AG04449 (cell line): ENCODE measurements around the gene RNF14.
A peak's percentile ranks its signal among the peaks of the same experiment; 100 is the strongest.

ENCODE experiments used
- CTCF ChIA-PET: fragments of 350-600 bp; formaldehyde crosslinking; extraction: SDS; loops from one replicate; lab custom pipeline; 2021; ENCODE audit warnings: antibody characterized with exemption; lab: Yijun Ruan, JAX
- POLR2A ChIA-PET: fragments of 400-600, 350-600 bp; formaldehyde crosslinking; extraction: SDS; loops from one replicate; lab custom pipeline; 2020; ENCODE audit warnings: antibody characterized with exemption, inconsistent platforms; lab: Yijun Ruan, JAX
- DNase-seq: peaks from one replicate; pipeline ENCODE4 v3.0.0-alpha.2; 2010; ENCODE audit warnings: low read depth, low spot score
- H3K4me3 ChIP-seq: 2 replicates; pipeline ENCODE4 v1.5.1; 2011; ENCODE audit warnings: low read depth, mild to moderate bottlenecking, control low read depth, low read length
- TF ChIP-seq, protein P1 (sequence below): IDR thresholded peaks from one replicate; pipeline ENCODE4 v1.5.1; 2011; ENCODE audit warnings: mild to moderate bottlenecking, moderate library complexity, low read length, control low read depth, inconsistent platforms; ENCODE audit not compliant: insufficient read depth; ENCODE audit errors: missing control alignments

The RNF14 gene

DNA sequence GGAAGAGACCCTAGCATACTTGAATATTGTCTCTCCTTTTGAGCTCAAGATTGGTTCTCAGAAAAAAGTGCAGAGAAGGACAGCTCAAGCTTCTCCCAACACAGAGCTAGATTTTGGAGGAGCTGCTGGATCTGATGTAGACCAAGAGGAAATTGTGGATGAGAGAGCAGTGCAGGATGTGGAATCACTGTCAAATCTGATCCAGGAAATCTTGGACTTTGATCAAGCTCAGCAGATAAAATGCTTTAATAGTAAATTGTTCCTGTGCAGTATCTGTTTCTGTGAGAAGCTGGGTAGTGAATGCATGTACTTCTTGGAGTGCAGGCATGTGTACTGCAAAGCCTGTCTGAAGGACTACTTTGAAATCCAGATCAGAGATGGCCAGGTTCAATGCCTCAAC is 9.5 kb downstream of the RNF14 start:
- DNase-seq = no peak
- ChIA-PET CTCF (interaction anchor here (1.2 to 5.8 kb wide), 4 partner anchors 9 to 33 kb away, joined by 4 to 70 read pairs (median 32); partner anchors contain the start of gene RNF14), POLR2A (interaction anchor here (1.7 kb wide), 1 partner anchor 9 kb away, joined by 4 read pairs; the partner anchor contains the start of gene RNF14)
- TF ChIP-seq, protein P1, sequence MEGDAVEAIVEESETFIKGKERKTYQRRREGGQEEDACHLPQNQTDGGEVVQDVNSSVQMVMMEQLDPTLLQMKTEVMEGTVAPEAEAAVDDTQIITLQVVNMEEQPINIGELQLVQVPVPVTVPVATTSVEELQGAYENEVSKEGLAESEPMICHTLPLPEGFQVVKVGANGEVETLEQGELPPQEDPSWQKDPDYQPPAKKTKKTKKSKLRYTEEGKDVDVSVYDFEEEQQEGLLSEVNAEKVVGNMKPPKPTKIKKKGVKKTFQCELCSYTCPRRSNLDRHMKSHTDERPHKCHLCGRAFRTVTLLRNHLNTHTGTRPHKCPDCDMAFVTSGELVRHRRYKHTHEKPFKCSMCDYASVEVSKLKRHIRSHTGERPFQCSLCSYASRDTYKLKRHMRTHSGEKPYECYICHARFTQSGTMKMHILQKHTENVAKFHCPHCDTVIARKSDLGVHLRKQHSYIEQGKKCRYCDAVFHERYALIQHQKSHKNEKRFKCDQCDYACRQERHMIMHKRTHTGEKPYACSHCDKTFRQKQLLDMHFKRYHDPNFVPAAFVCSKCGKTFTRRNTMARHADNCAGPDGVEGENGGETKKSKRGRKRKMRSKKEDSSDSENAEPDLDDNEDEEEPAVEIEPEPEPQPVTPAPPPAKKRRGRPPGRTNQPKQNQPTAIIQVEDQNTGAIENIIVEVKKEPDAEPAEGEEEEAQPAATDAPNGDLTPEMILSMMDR = no peak
- no peak overlapping the region for H3K4me3 ChIP-seq

DNA sequence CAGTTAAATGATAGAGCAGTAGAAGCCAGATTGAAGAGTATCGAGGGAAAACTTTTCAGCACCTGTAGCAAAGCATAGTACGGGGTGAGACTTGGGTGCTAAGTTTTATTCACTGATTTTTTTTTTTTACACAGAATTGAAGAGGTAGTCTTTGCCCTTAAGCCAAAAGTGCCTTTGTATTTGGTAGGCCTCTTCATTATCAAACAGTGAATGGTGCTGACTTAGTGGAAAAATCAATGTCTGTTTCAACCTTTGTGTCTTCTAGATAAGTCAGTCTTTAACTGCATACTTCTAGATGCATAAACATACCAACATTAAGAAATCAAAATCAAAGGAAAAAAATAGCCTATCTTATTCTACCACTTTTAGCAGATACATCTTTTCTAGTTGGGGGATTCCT is 13.7 kb downstream of the RNF14 start:
- POLR2A ChIA-PET = no interaction called here
- TF ChIP-seq, protein P1 = no peak
- no peak for DNase-seq
- no peak overlapping the region for H3K4me3 ChIP-seq
- CTCF ChIA-PET = no interaction called here

DNA sequence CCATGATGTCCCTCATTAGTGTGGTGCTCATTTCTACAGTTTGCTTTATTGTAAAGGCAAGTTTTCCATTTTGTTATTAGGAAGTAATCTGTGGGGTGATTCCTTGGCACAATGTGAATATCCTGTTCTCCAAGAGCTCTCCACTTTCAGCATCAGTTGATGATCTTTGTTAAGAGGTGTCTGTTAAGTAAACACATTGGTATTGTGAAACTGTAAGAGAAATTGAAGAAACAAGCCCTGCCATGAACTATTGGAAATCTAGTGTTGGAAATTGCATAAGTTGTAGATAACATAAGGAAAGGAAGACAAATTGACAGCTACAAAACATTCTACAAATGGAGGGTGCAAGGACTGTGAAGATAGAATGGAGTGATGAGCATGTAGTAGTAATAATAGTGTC is 17.2 kb downstream of the RNF14 start:
- no peak for DNase-seq
- TF ChIP-seq, protein P1 = no peak
- ChIA-PET CTCF (interaction anchor here (0.9 to 14.0 kb wide), 8 partner anchors 9 to 321 kb away, joined by 3 to 226 read pairs (median 8); partner anchors contain the start of gene RNF14), POLR2A (interaction anchor here (1.8 kb wide), 1 partner anchor 17 kb away, joined by 7 read pairs; the partner anchor contains the start of gene RNF14)
- no peak overlapping the region for H3K4me3 ChIP-seq

DNA sequence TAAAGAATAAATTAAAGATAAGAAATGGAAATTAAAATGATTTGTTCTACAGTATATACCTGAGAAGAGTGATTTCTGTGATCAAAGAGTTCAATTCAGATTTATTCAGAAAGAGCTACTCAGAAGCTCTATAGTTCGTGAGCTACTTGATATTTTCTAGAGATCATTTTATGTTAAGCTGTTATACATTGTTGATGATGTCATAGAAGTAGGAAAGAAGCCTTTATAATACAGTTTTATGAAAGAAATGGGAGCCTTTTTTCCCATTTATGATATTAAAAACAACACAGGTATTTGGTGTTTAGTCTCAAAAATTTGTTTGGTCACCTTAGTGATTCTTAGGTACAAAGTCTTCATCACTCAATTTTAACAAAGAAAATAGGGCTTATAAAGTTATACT is 20.8 kb downstream of the RNF14 start:
- H3K4me3 ChIP-seq = no peak overlapping the region
- ChIA-PET POLR2A (no interaction called here), CTCF (interaction anchor here (0.7 to 14.0 kb wide), 13 partner anchors 12 to 298 kb away, joined by 3 to 226 read pairs (median 5); partner anchors contain the start of genes GNPDA1 and RNF14)
- TF ChIP-seq, protein P1 = no peak
- no peak for DNase-seq

DNA sequence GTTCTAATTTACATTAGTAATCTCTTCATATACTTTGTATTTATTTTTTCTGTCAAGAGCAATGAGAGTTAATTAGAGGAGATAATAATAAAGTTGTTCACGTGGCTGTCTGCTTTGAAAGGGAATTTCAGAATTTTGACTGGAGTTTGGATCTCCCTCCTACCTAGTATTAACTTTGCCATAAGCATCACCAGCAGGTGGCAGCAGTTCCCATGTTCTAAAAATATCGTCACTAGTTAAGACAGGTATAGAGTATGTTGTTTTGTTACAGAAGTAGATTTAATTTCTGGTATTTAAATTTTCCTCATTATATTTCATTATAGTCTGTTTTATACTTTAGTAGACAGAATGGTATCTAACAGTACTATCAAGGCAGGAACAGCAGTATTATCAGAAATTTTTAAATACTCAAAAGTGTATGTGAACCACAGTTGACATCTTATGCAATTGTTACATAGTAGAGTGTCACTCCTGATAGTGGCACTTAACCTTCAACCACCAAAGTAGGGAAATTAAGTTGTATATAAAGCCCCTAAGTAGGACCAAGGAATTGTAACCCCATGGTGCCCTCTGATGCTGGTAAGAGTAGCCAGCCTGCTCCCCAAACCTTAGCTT is 23.6 kb downstream of the RNF14 start:
- ChIA-PET POLR2A (no interaction called here), CTCF (interaction anchor here (0.7 to 14.0 kb wide), 20 partner anchors 8 to 721 kb away, joined by 3 to 226 read pairs (median 4); partner anchors contain the start of genes GNPDA1 and RNF14)
- H3K4me3 ChIP-seq = no peak overlapping the region
- TF ChIP-seq, protein P1 = peak; percentile 67
- DNase-seq = no peak

DNA sequence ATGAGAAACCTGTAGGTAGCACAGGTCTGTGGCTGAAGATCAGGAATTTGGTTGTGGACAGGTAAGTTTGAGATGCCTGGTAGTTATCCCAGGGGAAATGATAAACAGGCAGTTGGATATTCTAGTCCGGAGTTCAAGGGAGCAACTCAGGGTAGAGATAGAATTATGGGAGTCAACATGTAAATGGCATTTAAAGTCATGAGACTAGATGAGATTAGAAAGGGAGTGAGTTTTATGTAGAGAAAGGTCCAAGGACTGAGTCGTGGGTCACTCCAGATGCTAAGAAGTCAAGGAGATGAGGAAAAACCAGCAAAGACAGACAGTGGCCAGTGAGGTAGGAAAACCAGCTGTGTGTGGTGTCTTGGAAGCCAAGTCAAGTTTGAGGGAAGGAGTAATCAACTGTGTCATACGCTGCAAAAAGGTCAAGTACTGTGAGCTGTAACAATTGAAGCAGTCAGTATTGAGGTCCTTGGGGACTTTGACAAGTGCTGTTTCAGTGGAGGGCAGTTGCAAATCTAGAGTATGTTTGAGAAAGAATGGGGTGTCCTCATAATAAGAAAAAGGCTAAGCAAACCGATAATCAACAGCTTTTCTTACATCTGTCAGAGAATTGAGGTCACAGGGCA is 25.7 kb downstream of the RNF14 start:
- TF ChIP-seq, protein P1 = no peak
- CTCF ChIA-PET = interaction anchor here (1.0 to 14.0 kb wide), 8 partner anchors 9 to 302 kb away, joined by 3 to 226 read pairs (median 6); partner anchors contain the start of gene GNPDA1
- no peak overlapping the region for H3K4me3 ChIP-seq
- no peak for DNase-seq
- POLR2A ChIA-PET = interaction anchor here (1.0 kb wide), 1 partner anchor 26 kb away, joined by 3 read pairs; the partner anchor contains the start of gene RNF14
